Muscle of leg (tissue), 11 donors: ENCODE measurements around the gene TSPAN8. TPM values are rescaled to one million over a fixed set of nuclear protein-coding genes. Genes with fewer than 3 reads are reported as not detected.
"Not testable (repeated sequence)": the region's sequence is repeated elsewhere in the genome, so short reads cannot be mapped to it uniquely, and the experiment has no call there.

ENCODE experiments used
- DNase-seq: peaks from one replicate; pipeline ENCODE4 v3.0.0; 2013
- H3K27ac ChIP-seq: one replicate; pipeline ENCODE4 v1.5.1; 2013; ENCODE audit warnings: mild to moderate bottlenecking, low read length, control low read depth
- H3K27me3 ChIP-seq: one replicate; pipeline ENCODE4 v1.6.1; 2013; ENCODE audit warnings: low read length; ENCODE audit not compliant: control insufficient read depth, insufficient read depth
- H3K36me3 ChIP-seq: one replicate; pipeline ENCODE4 v1.6.1; 2013; ENCODE audit warnings: low read length; ENCODE audit not compliant: control insufficient read depth, insufficient read depth
- H3K4me1 ChIP-seq: one replicate; pipeline ENCODE4 v1.6.1; 2013; ENCODE audit warnings: low read length; ENCODE audit not compliant: control insufficient read depth, insufficient read depth
- H3K4me3 ChIP-seq: one replicate; pipeline ENCODE4 v1.5.1; 2013; ENCODE audit warnings: low read length, control low read depth
- H3K9me3 ChIP-seq: replicated peaks from 2 replicates; pipeline ENCODE4 v1.6.1; 2013; ENCODE audit warnings: low read depth, low read length; ENCODE audit not compliant: control insufficient read depth
- WGBS: methylation state at CpG from one replicate; pipeline ENCODE4 v1.1.5; 2013; ENCODE audit warnings: missing lambda C conversion rate; ENCODE audit not compliant: insufficient coverage; 5-methylcytosine and 5-hydroxymethylcytosine counted together
- polyA plus RNA-seq, 8 donors: library from polyadenylated mRNA; unstranded; fragments of 120-200 nt; gene quantifications; one replicate each; pipeline versions ENCODE4 v1.2.1 to v1.2.3, GENCODE V29; 2013; ENCODE audit warnings: inconsistent platforms in 1 of 8, low replicate concordance in 1 of 8; ENCODE audit not compliant: insufficient read length in 8 of 8, insufficient read depth in 1 of 8
- total RNA-seq: library from RNA; stranded (reverse); fragments of 120-200 nt; gene quantifications from one replicate; pipeline ENCODE4 v1.2.4, GENCODE V29; 2013

TSPAN8 gene
- total and polyA plus RNA-seq, 9 donors = 0.34 to 21.6 (median 2.2) TPM

- WGBS = 93% methylated on average over 3 of the region's 5 CpGs
- DNase-seq, H3K9me3 ChIP-seq, H3K27ac ChIP-seq, H3K4me1 ChIP-seq, H3K4me3 ChIP-seq, H3K27me3 ChIP-seq, H3K36me3 ChIP-seq: not testable (repeated sequence)
Observed at GRCh38 chr12:71165780-71166179, 8.0 kb upstream of the TSPAN8 start.

- peak; percentile 53 for DNase-seq
- 78% methylated on average over 1 of the region's 5 CpGs for WGBS
Observed at GRCh38 chr12:71164568-71165197, 6.9 kb upstream of the TSPAN8 start.

DNA sequence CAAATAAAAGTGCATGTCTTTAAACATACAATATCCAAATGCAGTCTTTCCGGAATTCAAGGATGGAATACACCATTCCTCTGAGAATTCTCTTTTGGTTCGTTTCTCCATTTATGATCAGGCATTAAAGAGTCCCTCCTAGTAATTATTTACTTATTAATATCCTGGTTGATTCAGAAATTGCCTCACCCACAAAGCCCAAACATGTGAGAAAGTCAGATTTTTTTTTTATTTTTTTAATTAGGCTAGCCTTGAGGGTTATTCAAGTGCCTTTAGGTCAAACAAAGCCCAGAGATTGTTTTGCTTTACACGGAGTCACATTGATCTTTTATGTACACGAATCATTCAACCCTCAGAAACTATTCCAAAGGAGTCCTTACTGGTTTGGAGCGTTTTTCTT lies 6.4 kb upstream of the TSPAN8 start:
- Histone ChIP-seq H3K36me3 (no peaks in the 10 kb centered on the region), H3K4me1 (no peaks in the 10 kb centered on the region), H3K27ac (no peak overlapping the region), H3K27me3 (no peaks in the 10 kb centered on the region), H3K9me3 (no peaks in the 10 kb centered on the region), H3K4me3 (no peak overlapping the region)
- WGBS = no CpG with 5 or more reads among the region's 5 CpGs
- no peak for DNase-seq

More at GRCh38 chr12:71164568-71165197, 6.9 kb upstream of the TSPAN8 start:
- no peaks in the 10 kb centered on the region for H3K4me1 ChIP-seq
- H3K27me3 ChIP-seq = no peaks in the 10 kb centered on the region
- H3K36me3 ChIP-seq = no peaks in the 10 kb centered on the region
- no peak overlapping the region for H3K4me3 ChIP-seq
- no peak overlapping the region for H3K27ac ChIP-seq
- H3K9me3 ChIP-seq = no peaks in the 10 kb centered on the region

DNA sequence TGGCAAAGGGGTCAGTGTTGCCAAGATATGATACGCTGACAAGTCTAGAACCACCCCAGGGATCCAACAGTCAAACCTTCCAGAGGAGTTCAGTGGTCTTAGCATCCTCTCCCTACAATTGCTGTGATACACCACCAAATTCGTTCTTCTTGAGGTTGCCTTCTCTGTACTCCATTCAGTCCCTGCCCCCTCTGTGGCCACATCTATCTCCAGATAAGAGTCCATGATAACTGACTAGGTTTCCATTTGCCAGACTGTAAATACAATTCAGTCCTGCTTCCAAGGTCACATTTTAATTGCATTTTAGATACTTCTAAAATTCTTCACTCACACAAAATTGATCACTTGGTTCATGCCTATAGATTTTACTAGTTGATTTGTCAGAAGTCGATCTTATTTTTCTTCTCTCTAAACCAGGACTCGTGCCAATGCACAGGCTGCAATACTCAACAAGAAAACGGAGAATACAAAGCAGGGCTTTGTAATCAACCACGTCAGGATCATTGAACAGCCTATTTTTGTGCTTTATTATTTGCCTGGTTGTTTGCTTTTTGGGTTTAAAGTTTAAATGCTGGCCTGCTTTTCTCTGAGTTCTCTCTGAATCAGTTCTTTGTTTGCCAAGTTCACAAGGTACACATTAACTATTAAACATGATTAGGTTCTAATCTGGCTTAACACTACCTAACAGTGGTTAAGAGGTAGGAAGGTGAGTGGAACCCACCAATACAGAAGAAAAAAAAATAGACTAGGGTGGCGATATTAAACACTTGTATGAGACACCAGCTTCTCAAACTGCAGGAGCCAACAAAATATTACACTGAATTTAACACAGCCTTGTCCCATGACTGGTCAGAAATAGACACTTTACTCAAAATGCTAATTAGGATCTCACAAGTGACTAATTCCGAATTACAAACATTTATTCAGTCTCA lies 5.3 kb upstream of the TSPAN8 start:
- no peak for DNase-seq
- WGBS = 94% methylated on average over 2 of the region's 8 CpGs
- H3K4me3 ChIP-seq = no peak overlapping the region
- no peaks in the 10 kb centered on the region for H3K4me1 ChIP-seq
- no peak overlapping the region for H3K27ac ChIP-seq
- no peaks in the 10 kb centered on the region for H3K36me3 ChIP-seq
- no peaks in the 10 kb centered on the region for H3K27me3 ChIP-seq
- H3K9me3 ChIP-seq = no peaks in the 10 kb centered on the region

DNA sequence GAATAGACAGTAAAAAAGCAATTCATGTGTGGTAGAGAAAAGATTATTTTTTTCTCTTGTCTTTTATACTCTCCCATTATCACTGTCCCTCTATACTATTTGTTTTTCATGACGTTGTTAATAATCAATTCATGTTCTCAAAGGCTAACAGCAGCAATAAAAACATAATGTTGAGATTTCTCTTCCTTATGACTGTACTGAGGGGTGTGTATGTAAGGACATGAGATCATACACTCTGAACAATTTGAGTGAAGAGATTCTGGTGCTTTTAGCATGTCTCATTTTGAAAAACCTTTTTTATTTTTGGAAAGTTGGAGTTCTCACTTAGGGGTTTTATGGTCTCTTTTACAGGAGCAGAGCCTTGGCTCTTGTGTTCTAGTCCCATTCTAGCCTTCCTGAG lies 3.8 kb upstream of the TSPAN8 start:
- WGBS = no CpG with 5 or more reads among the region's 1 CpG
- DNase-seq = no peak
- H3K36me3 ChIP-seq = no peaks in the 10 kb centered on the region
- H3K9me3 ChIP-seq = no peaks in the 10 kb centered on the region
- no peak overlapping the region for H3K4me3 ChIP-seq
- no peaks in the 10 kb centered on the region for H3K4me1 ChIP-seq
- no peaks in the 10 kb centered on the region for H3K27me3 ChIP-seq
- no peak overlapping the region for H3K27ac ChIP-seq

- 100% methylated on average over 1 of the region's 4 CpGs for WGBS
- DNase-seq = no peak
- Histone ChIP-seq H3K27me3 (no peaks in the 10 kb centered on the region), H3K36me3 (no peaks in the 10 kb centered on the region), H3K4me3 (no peak overlapping the region), H3K4me1 (no peaks in the 10 kb centered on the region), H3K9me3 (no peaks in the 10 kb centered on the region), H3K27ac (no peak overlapping the region)
Observed at GRCh38 chr12:71160585-71160984, 2.8 kb upstream of the TSPAN8 start.

GRCh38 chr12:71159878-71160277 lies 2.1 kb upstream of the TSPAN8 start:
- no peak for DNase-seq
- Histone ChIP-seq H3K4me3 (no peak overlapping the region), H3K27ac (no peak overlapping the region), H3K36me3 (no peaks in the 10 kb centered on the region), H3K4me1 (no peaks in the 10 kb centered on the region), H3K9me3 (no peaks in the 10 kb centered on the region), H3K27me3 (no peaks in the 10 kb centered on the region)

GRCh38 chr12:71159264-71159663 lies 1.5 kb upstream of the TSPAN8 start:
- Histone ChIP-seq H3K27ac (no peak overlapping the region), H3K36me3 (no peaks in the 10 kb centered on the region), H3K9me3 (no peaks in the 10 kb centered on the region), H3K4me3 (no peak overlapping the region), H3K27me3 (no peaks in the 10 kb centered on the region), H3K4me1 (no peaks in the 10 kb centered on the region)
- no peak for DNase-seq

DNA sequence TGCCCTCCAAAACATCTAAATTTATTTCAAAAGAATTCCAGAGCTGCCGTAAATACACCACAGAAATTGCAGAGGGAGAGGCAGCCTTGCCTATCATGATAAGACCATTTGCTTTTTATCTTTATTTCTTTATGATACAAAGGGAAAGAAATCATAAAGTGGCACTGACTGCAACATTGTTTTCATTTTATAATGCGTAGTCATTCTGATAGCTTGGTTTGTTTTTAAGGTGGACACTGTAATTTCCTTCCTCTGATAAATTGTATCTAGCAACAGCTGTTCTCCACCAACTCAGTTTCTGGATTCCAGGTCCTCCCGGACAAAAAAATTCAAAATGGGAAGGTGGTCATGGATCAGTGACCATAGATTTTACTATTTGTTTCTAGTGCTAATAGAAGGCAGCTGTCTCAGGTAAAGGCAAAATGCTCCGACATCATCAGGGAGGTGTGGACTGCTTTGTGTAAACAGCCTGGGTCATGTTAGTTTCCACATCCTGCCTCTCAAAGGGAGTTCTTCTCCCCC lies 623 bp upstream of the TSPAN8 start:
- H3K9me3 ChIP-seq = no peaks in the 10 kb centered on the region
- H3K27ac ChIP-seq = no peak overlapping the region
- no peaks in the 10 kb centered on the region for H3K27me3 ChIP-seq
- H3K4me3 ChIP-seq = no peak overlapping the region
- no peaks in the 10 kb centered on the region for H3K36me3 ChIP-seq
- DNase-seq = no peak
- no peaks in the 10 kb centered on the region for H3K4me1 ChIP-seq
- WGBS = no CpG with 5 or more reads among the region's 4 CpGs

GRCh38 chr12:71155225-71155624 lies 2.6 kb downstream of the TSPAN8 start:
- Histone ChIP-seq H3K27me3 (no peaks in the 10 kb centered on the region), H3K36me3 (no peaks in the 10 kb centered on the region), H3K4me3 (no peak overlapping the region), H3K4me1 (no peaks in the 10 kb centered on the region), H3K9me3 (no peaks in the 10 kb centered on the region), H3K27ac (no peak overlapping the region)
- no CpG with 5 or more reads among the region's 4 CpGs for WGBS
- no peak for DNase-seq
